SKM-1 (cell line): ENCODE results near the gene ALDH1B1.
"Not testable (repeated sequence)": the region's sequence is repeated elsewhere in the genome, so short reads cannot be mapped to it uniquely, and the experiment has no call there.

Experiments used
- DNase-seq: peaks from one replicate; lab custom pipeline; 2025; ENCODE audit not compliant: unreplicated experiment; lab: John Stamatoyannopoulos, UW

Gene ALDH1B1

GRCh38 chr9:38360839-38361472 lies 31.5 kb upstream of the ALDH1B1 start:
- no peak for DNase-seq

GRCh38 chr9:38361473-38361850 lies 31.0 kb upstream of the ALDH1B1 start:
- DNase-seq: no peak

- peak; percentile 27 for DNase-seq
Observed at GRCh38 chr9:38362852-38363588, 29.5 kb upstream of the ALDH1B1 start.

- DNase-seq: no peak
Observed at GRCh38 chr9:38363589-38363925, 28.9 kb upstream of the ALDH1B1 start.

GRCh38 chr9:38367898-38368297 lies 24.6 kb upstream of the ALDH1B1 start:
- DNase-seq: no peak

GRCh38 chr9:38368731-38369130 lies 23.8 kb upstream of the ALDH1B1 start:
- no peak for DNase-seq

- DNase-seq: no peak
Observed at GRCh38 chr9:38370176-38370575, 22.3 kb upstream of the ALDH1B1 start.

- DNase-seq: no peak
Observed at GRCh38 chr9:38371495-38371894, 21.0 kb upstream of the ALDH1B1 start.

GRCh38 chr9:38372762-38373619 lies 19.5 kb upstream of the ALDH1B1 start:
- DNase-seq: no peak

GRCh38 chr9:38373679-38374078 lies 18.8 kb upstream of the ALDH1B1 start:
- no peak for DNase-seq

- DNase-seq: no peak
Observed at GRCh38 chr9:38374847-38375571, 17.5 kb upstream of the ALDH1B1 start.

- DNase-seq: no peak
Observed at GRCh38 chr9:38375572-38375963, 16.9 kb upstream of the ALDH1B1 start.

- no peak for DNase-seq
Observed at GRCh38 chr9:38376021-38376670, 16.4 kb upstream of the ALDH1B1 start.

GRCh38 chr9:38377336-38378083 lies 15.0 kb upstream of the ALDH1B1 start:
- not testable (repeated sequence) for DNase-seq

- DNase-seq: no peak
Observed at GRCh38 chr9:38380230-38380871, 12.2 kb upstream of the ALDH1B1 start.

GRCh38 chr9:38380872-38381534 lies 11.5 kb upstream of the ALDH1B1 start:
- no peak for DNase-seq

- DNase-seq: no peak
Observed at GRCh38 chr9:38382141-38382540, 10.4 kb upstream of the ALDH1B1 start.

GRCh38 chr9:38384990-38385848 lies 7.3 kb upstream of the ALDH1B1 start:
- no peak for DNase-seq
